Heart left ventricle (tissue), 16 donors: ENCODE data around the gene MAGI2. TPM values are rescaled to one million over a fixed set of nuclear protein-coding genes. Genes with fewer than 3 reads are reported as not detected.

Experiments
- ATAC-seq, 4 donors: fragments of 200-7000 bp; cut with Tn5 transposase; one replicate each; pipeline ENCODE4 v1.9.1; 2020 to 2022; ENCODE audit warnings: moderate library complexity in 4 of 4, mild to moderate bottlenecking in 3 of 4, moderate number of reproducible peaks in 1 of 4
- DNase-seq, 5 donors: peaks; one replicate each; pipeline ENCODE4 v3.0.0-alpha.2; 2020
- H3K27ac ChIP-seq, 12 donors: fragments of 200-600 bp; sonication (generic) in 4 of 12; one replicate each; pipeline versions ENCODE4 v1.5.0 to v1.8.0; 2016 to 2022; ENCODE audit warnings: mild to moderate bottlenecking in 2 of 12
- H3K27me3 ChIP-seq, 9 donors: fragments of 200-600 bp; sonication (generic) in 2 of 9; one replicate each; pipeline versions ENCODE4 v1.5.1 to v1.8.0; 2016 to 2022; ENCODE audit warnings: mild to moderate bottlenecking in 3 of 9
- H3K36me3 ChIP-seq, 9 donors: fragments of 200-600 bp; sonication (generic) in 2 of 9; one replicate each; pipeline versions ENCODE4 v1.5.0 to v1.8.0; 2018 to 2022; ENCODE audit warnings: mild to moderate bottlenecking in 2 of 9
- H3K4me1 ChIP-seq, 12 donors: fragments of 200-600 bp; sonication (generic) in 4 of 12; one replicate each; pipeline versions ENCODE4 v1.5.0 to v1.8.0; 2016 to 2022; ENCODE audit warnings: mild to moderate bottlenecking in 3 of 12
- H3K4me3 ChIP-seq, 12 donors: fragments of 200-600 bp; sonication (generic) in 4 of 12; one replicate each; pipeline versions ENCODE4 v1.5.0 to v1.8.0; 2017 to 2022; ENCODE audit warnings: mild to moderate bottlenecking in 9 of 12, moderate library complexity in 4 of 12
- H3K9me3 ChIP-seq, 12 donors: fragments of 200-600 bp; sonication (generic) in 4 of 12; one replicate each; pipeline versions ENCODE4 v1.5.0 to v1.8.0; 2016 to 2022; ENCODE audit warnings: mild to moderate bottlenecking in 1 of 12
- POLR2A ChIP-seq, 2 donors: fragments of 450-650 bp; IDR thresholded peaks; one replicate each; pipeline ENCODE4 v1.6.1; 2017; ENCODE audit warnings: antibody characterized with exemption in 2 of 2, mild to moderate bottlenecking in 2 of 2, moderate library complexity in 2 of 2
- WGBS, 4 donors: extraction: QIAGEN DNeasy Blood & Tissue Kit in 2 of 4; methylation state at CpG; one replicate each; pipeline versions ENCODE4 v1.1.5 to v1.1.7; 2013 to 2018; 5-methylcytosine and 5-hydroxymethylcytosine counted together
- intact Hi-C, 10 donors: fragments of 100-400 bp; cut with DNase I; formaldehyde crosslinking; loops; one replicate each; pipeline versions ENCODE4 v1.11.1 to v1.14.2; 2022
- polyA plus RNA-seq, 2 donors: library from polyadenylated mRNA; stranded (reverse); fragments of 200-250 nt; gene quantifications; one replicate each; pipeline ENCODE4 v1.2.3, GENCODE V29; 2013
- total RNA-seq, 9 donors: library from RNA; depleted of rRNA in 2 of 9; stranded (reverse); fragments of >200 nt in 2 of 9; fragmentation: NEBNext Ultra II Directional in 3 of 9; extraction: Animal tissue kit (Norgen Biotek cat#: 25700) in 3 of 9; gene quantifications; one replicate each; pipeline versions ENCODE4 v1.1.0 to v1.2.4, GENCODE V29; 2016 to 2023
- TF ChIP-seq, protein P1 (sequence below), 12 donors: fragments of 200-600 bp; sonication (generic) in 4 of 12; IDR thresholded peaks; one replicate each; pipeline versions ENCODE4 v1.5.0 to v1.8.0; 2018 to 2022; ENCODE audit warnings: antibody characterized with exemption in 12 of 12, mild to moderate bottlenecking in 5 of 12
- donor health status: ischemic (EF 13 %, LVEDD 7.1; RV severe dilation, severe dysfunction).
- donor health status: healthy with polysubstance abuse.
- donor health status: DM: no; HTN: yes; CAD: no.
- donor health status: DM: no; HTN: no; CAD: no.
- donor health status: ischemic (EF 25% LVEDD 6.9; RV normal size, moderate dysfunction).
- donor health status: ischemic (EF 25% LVEDD 5.7; RV mildly dilated, moderate dysfunction).
- donor health status: healthy.
- donor health status: DM: yes; HTN: yes; CAD: no.
- donor health status: ischemic (EF 35%, LVEDD 5.7; RV mildly dilated, moderate dysfunction).
- donor health status: nonischemic (EF 11% LVEDD 7.7; RV severe dilation, severe dysfunction).
- donor health status: DM: yes; HTN: yes; CAD: no.
- donor health status: PGD.
- donor health status: ischemic (EF 29% LVEDD 5.4; RV normal size, mild dysfunction).
- donor health status: nonischemic (EF 23%, LVEDD 6.1; RV moderate dilation, normal function).

MAGI2 gene
- total and polyA plus RNA-seq, 11 donors: 1.1 to 6.8 (median 3.8) TPM

DNA sequence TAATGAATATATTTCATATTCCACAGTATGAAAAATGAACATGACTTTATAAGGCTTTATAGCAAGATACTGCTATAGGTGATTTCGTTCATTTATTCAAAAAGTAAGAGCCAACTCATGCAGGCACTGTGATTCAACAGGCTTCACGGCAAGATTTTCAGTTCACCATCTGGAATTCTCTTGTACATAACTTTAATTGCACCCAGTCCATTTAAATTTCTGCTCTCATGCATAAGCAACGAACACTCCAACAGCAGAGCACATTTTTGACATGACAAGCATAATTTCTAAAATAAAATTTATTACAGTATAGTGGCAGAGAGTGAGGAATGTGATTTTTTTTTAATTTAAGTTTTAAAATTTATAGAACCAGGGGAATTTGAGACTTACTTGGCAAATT, 1218.8 kb downstream of the MAGI2 start:
- H3K27me3 ChIP-seq: no peaks in the 10 kb centered on the region
- H3K4me1 ChIP-seq: no peaks in the 10 kb centered on the region
- no peak overlapping the region for H3K4me3 ChIP-seq
- DNase-seq: no peak
- no peak for ATAC-seq
- no peak overlapping the region for H3K27ac ChIP-seq
- H3K9me3 ChIP-seq: peaks cover 0 to 7% (median 0%) of the 10 kb centered on the region in 12 donors
- 73 to 82% (median 81%) methylated on average over 3 of the region's 3 CpGs for WGBS, 4 donors
- TF ChIP-seq, protein P1, sequence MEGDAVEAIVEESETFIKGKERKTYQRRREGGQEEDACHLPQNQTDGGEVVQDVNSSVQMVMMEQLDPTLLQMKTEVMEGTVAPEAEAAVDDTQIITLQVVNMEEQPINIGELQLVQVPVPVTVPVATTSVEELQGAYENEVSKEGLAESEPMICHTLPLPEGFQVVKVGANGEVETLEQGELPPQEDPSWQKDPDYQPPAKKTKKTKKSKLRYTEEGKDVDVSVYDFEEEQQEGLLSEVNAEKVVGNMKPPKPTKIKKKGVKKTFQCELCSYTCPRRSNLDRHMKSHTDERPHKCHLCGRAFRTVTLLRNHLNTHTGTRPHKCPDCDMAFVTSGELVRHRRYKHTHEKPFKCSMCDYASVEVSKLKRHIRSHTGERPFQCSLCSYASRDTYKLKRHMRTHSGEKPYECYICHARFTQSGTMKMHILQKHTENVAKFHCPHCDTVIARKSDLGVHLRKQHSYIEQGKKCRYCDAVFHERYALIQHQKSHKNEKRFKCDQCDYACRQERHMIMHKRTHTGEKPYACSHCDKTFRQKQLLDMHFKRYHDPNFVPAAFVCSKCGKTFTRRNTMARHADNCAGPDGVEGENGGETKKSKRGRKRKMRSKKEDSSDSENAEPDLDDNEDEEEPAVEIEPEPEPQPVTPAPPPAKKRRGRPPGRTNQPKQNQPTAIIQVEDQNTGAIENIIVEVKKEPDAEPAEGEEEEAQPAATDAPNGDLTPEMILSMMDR (IDR thresholded peaks at IDR 0.05): no peak
- no peak for TF ChIP-seq POLR2A (IDR thresholded peaks at IDR 0.05)
- no peaks in the 10 kb centered on the region for H3K36me3 ChIP-seq
- intact Hi-C loops: loop anchor here in 1 of 10 donors (10.0 kb wide), 1 partner anchor 690 kb away; no protein-coding TSS in a partner anchor

DNA sequence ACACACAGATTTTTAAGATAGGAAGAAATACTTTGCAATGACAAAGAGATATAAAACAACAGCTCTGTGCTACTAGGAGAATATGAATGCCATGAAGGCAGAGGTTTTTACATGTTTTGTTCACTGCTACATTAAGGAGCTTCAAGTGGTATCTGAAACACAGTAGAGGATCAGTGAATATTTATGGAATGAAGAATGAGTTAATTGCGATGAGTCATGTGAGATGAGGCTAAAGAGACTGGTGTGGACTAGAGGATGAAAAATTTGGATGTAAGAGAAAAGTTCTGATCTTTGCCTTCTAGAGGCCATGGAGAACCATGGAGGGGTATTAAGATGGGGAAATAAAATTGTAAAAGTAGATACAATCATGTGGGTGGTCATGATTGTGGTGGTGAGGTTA, 1220.7 kb downstream of the MAGI2 start:
- TF ChIP-seq POLR2A (IDR thresholded peaks at IDR 0.05): no peak
- TF ChIP-seq, protein P1 (IDR thresholded peaks at IDR 0.05): no peak
- 81 to 97% (median 83%) methylated on average over 1 of the region's 1 CpG for WGBS, 4 donors
- Histone ChIP-seq H3K27me3 (no peaks in the 10 kb centered on the region), H3K27ac (no peak overlapping the region), H3K4me1 (no peaks in the 10 kb centered on the region), H3K9me3 (peaks cover 0 to 7% (median 0%) of the 10 kb centered on the region in 12 donors), H3K4me3 (no peak overlapping the region), H3K36me3 (no peaks in the 10 kb centered on the region)
- intact Hi-C loops: loop anchor here in 1 of 10 donors (10.0 kb wide), 1 partner anchor 692 kb away; no protein-coding TSS in a partner anchor
- ATAC-seq (no peak), DNase-seq (no peak)

DNA sequence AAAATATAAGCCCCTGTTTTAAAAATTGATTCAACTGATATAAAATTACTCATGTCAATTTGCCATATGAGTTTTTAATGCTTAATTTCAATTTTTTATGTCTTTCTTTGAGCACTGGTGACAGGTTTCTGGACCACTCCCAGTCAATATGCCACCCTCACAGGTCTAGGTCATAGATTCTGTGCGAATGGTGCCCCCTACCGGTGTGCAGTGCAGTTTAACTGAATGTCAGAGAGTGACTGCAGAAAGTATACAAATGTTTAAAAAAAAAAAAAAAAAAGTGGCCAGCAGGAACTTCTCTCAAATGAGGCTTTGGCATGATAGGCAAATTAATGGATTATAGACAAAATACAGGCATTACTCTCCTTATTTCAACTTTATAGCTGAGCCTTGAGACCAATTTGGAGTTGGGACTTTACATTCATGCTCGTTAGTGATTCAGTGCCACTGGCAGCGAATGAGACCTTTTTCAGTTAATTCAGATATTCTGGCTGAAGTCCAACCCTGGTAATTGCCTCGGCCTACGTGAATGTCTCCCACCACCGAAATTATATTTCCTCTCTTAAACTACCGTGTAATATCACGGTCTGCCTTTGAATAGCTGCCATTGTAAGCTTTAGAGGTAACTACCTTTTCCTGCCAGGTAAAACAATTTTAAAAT, 1227.3 kb downstream of the MAGI2 start:
- 56 to 66% (median 60%) methylated on average over 9 of the region's 9 CpGs for WGBS, 4 donors
- H3K9me3 ChIP-seq: no peaks in the 10 kb centered on the region
- TF ChIP-seq POLR2A (IDR thresholded peaks at IDR 0.05): no peak
- TF ChIP-seq, protein P1 (IDR thresholded peaks at IDR 0.05): peak in 11 of 12 donors; percentile 7 to 53 (median 32)
- H3K4me1 ChIP-seq: peaks cover 0 to 6% (median 0%) of the 10 kb centered on the region in 12 donors
- peak in 3 of 5 donors; percentile 27 to 44 (median 29) for DNase-seq
- H3K36me3 ChIP-seq: no peaks in the 10 kb centered on the region
- H3K27ac ChIP-seq: no peak overlapping the region
- ATAC-seq: no peak
- intact Hi-C loops: loop anchor here in 1 of 10 donors (10.0 kb wide), 1 partner anchor 201 kb away; no protein-coding TSS in a partner anchor
- no peaks in the 10 kb centered on the region for H3K27me3 ChIP-seq
- no peak overlapping the region for H3K4me3 ChIP-seq

DNA sequence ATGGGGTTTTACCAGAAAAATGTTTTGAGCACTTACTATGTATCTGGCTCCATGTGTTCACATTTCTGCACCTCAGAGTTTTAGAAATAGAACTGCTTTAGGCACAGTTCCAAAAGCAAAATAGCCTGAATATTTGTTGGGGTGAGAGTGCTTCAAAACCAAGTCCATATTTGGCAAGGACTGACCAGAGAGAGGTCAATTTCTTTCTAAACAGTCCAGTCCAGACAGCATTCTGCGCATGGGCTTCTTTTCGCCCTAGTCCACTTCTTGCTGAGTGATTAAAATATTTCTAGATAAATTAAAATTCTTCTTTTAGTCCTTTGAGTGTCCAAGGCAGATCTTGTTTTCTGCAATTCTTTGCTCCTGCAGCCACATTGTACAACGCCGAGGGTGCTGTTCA, 1227.9 kb downstream of the MAGI2 start:
- no peak for TF ChIP-seq POLR2A (IDR thresholded peaks at IDR 0.05)
- TF ChIP-seq, protein P1 (IDR thresholded peaks at IDR 0.05): no peak
- intact Hi-C loops: loop anchor here in 1 of 10 donors (10.0 kb wide), 1 partner anchor 201 kb away; no protein-coding TSS in a partner anchor
- WGBS, 4 donors: 54 to 59% (median 55%) methylated on average over 4 of the region's 4 CpGs
- Histone ChIP-seq H3K4me1 (peaks cover 0 to 6% (median 0%) of the 10 kb centered on the region in 12 donors), H3K36me3 (no peaks in the 10 kb centered on the region), H3K4me3 (no peak overlapping the region), H3K9me3 (no peaks in the 10 kb centered on the region), H3K27me3 (no peaks in the 10 kb centered on the region), H3K27ac (no peak overlapping the region)
- ATAC-seq (no peak), DNase-seq (no peak)
